Measurements from ENCODE around the gene PRXL2A. TPM values are rescaled to one million over a fixed set of nuclear protein-coding genes. Genes with fewer than 3 reads are reported as not detected.

The PRXL2A gene
- total RNA-seq, 4 donors from 2014 or later = 21.7 to 64.6 (median 38.7) TPM

DNA sequence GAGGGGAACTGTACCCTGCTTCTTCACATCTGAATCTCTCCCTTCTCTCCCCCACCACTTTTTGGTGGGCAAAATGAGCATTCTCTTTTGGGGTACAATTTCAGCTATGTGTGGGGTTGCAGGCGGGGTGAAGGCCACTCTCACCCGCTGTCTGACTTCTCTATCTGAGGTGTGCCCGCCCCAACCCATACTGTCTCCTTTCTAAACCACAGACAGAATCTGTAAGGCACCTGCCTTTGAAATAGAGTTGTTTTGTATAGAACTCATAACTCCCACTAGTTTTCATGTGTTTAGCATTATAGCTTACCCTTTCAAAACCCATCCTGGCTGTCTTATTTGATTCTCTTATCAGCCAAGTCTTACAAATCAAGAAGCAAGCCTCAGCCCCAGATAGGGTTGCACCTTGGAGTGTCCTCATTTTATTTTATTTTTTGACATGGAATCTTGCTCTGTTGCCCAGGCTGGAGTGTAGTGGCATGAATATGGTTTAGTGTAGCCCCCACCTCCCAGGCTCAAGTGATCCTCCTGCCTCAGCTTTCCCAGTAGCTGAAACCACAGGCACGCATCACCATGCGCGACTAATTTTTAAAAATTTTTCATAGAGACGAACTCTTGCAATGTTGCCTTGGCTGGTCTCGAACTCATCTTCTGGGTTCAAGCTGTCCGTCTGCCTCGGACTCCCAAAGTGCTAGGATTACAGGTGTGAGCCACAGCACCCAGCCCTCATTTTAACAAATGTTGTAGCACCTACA is 57.7 kb downstream of the PRXL2A start:
- TF ChIP-seq EP300 (IDR thresholded peaks at IDR 0.05; ENCODE audit: low read depth) = no peak
- TF ChIP-seq, protein P1, sequence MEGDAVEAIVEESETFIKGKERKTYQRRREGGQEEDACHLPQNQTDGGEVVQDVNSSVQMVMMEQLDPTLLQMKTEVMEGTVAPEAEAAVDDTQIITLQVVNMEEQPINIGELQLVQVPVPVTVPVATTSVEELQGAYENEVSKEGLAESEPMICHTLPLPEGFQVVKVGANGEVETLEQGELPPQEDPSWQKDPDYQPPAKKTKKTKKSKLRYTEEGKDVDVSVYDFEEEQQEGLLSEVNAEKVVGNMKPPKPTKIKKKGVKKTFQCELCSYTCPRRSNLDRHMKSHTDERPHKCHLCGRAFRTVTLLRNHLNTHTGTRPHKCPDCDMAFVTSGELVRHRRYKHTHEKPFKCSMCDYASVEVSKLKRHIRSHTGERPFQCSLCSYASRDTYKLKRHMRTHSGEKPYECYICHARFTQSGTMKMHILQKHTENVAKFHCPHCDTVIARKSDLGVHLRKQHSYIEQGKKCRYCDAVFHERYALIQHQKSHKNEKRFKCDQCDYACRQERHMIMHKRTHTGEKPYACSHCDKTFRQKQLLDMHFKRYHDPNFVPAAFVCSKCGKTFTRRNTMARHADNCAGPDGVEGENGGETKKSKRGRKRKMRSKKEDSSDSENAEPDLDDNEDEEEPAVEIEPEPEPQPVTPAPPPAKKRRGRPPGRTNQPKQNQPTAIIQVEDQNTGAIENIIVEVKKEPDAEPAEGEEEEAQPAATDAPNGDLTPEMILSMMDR (IDR thresholded peaks at IDR 0.05) = no peak
- TF ChIP-seq POLR2AphosphoS5 (IDR thresholded peaks at IDR 0.05) = no peak
- TF ChIP-seq POLR2A (IDR thresholded peaks at IDR 0.05) = no peak

DNA sequence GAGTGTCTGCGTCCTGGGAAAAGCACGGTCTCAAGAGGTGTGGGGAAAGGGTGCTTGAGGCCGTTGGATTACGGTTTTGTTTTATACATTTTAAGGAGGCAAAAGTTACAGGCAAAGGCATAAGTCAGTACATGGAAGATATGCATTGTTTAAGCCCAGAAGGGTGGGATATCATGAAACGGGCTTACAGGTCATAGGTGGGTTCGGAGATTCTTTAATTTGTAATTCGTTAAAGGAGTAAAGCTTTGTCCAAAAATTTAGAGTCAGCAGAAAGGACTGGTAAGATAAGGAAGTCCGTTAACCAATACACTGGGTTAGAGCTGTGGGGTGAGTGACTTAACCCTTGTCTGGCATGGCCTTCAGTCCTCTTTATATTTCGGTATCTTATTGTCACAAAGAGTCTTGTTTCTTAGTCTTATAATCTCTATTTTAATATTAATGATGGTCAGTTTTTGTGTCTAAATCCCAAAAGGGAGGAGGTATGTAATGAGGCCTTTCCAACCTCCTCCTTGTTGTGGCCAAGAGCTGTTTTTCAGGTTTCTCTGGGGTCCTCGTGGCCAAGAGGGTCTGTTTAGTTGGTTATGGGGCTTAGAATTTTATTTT is 58.5 kb downstream of the PRXL2A start:
- H3K27me3 ChIP-seq = no peaks in the 10 kb centered on the region
- H3K4me1 ChIP-seq = peaks cover 54 to 100% (median 87%) of the 10 kb centered on the region in 4 donors
- no peaks in the 10 kb centered on the region for H3K36me3 ChIP-seq
- peak overlapping the region; percentile 84 to 100 (median 85) for H3K27ac ChIP-seq
- in situ Hi-C loops (cut with MboI; ENCODE audit: low pct_ligation_motif_present in 1 of 4, low pct_unique_long_range_greater_than_20kb in 1 of 4, low sequenced_read_pairs in 3 of 4) (no loop called here), intact Hi-C loops (cut with DNase I; ENCODE audit: low total_unique reads) (no loop called here)
- WGBS, 2 donors (ENCODE audit: low coverage in 1 of 2) = 54 to 78% methylated on average over 8 to 10 of the region's 10 CpGs
- no peaks in the 10 kb centered on the region for H3K9me3 ChIP-seq
- DNase-seq = no peak
- TF ChIP-seq EP300 (IDR thresholded peaks at IDR 0.05; ENCODE audit: low read depth) (no peak), POLR2AphosphoS5 (IDR thresholded peaks at IDR 0.05) (no peak), POLR2A (IDR thresholded peaks at IDR 0.05) (no peak)
- TF ChIP-seq, protein P1 (IDR thresholded peaks at IDR 0.05) = no peak
- H3K4me3 ChIP-seq = no peak overlapping the region

More for the DNA sequence above, 57.7 kb downstream of the PRXL2A start:
- Histone ChIP-seq H3K27ac (peak overlapping the region; percentile 84 to 100 (median 85)), H3K27me3 (no peaks in the 10 kb centered on the region), H3K4me1 (peaks cover 62 to 100% (median 87%) of the 10 kb centered on the region in 4 donors), H3K4me3 (no peak overlapping the region), H3K36me3 (no peaks in the 10 kb centered on the region), H3K9me3 (no peaks in the 10 kb centered on the region)
- 79 to 88% methylated on average over 7 to 10 of the region's 10 CpGs for WGBS, 2 donors (ENCODE audit: low coverage in 1 of 2)
- in situ Hi-C loops (cut with MboI; ENCODE audit: low pct_ligation_motif_present in 1 of 4, low pct_unique_long_range_greater_than_20kb in 1 of 4, low sequenced_read_pairs in 3 of 4) = no loop called here
- intact Hi-C loops (cut with DNase I; ENCODE audit: low total_unique reads) = loop anchor here (2.0 kb wide), 1 partner anchor 29 kb away; no protein-coding TSS in a partner anchor
- no peak for DNase-seq

DNA sequence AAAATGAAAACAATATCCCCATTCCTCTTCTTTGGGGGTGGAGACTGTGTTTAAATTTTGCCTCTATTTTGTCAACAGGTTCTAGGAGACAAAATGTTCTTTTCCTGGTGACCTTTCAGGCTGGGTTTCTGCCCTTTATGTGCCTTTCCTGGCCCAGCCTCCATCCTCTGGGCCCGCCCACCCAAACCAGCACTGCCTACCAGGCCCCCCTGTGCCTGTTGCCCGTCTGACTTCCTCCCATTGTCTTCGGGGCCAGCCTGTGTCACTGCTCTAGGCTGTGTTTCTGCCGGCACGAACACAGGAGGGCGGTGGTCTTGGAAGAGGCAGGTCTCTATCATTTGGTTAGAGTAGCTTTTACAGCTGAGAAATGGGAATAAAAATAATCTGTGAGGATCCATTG is 59.7 kb downstream of the PRXL2A start:
- intact Hi-C loops (cut with DNase I; ENCODE audit: low total_unique reads) (no loop called here), in situ Hi-C loops (cut with MboI; ENCODE audit: low pct_ligation_motif_present in 1 of 4, low pct_unique_long_range_greater_than_20kb in 1 of 4, low sequenced_read_pairs in 3 of 4) (no loop called here)
- no peak overlapping the region for H3K4me3 ChIP-seq
- H3K27me3 ChIP-seq = no peaks in the 10 kb centered on the region
- no peaks in the 10 kb centered on the region for H3K9me3 ChIP-seq
- no peaks in the 10 kb centered on the region for H3K36me3 ChIP-seq
- 57% methylated on average over 6 of the region's 6 CpGs for WGBS, 2 donors (ENCODE audit: low coverage in 1 of 2)
- peaks cover 46 to 100% (median 81%) of the 10 kb centered on the region in 4 donors for H3K4me1 ChIP-seq
- H3K27ac ChIP-seq = peak overlapping the region; percentile 84 to 100 (median 85)
- DNase-seq = peak; percentile 72
- peak; percentile 47 to 76 (median 75) for TF ChIP-seq POLR2AphosphoS5 (IDR thresholded peaks at IDR 0.05)
- TF ChIP-seq EP300 (IDR thresholded peaks at IDR 0.05; ENCODE audit: low read depth) = peak; percentile 20
- TF ChIP-seq, protein P1 (IDR thresholded peaks at IDR 0.05) = no peak
- TF ChIP-seq POLR2A (IDR thresholded peaks at IDR 0.05) = peak; percentile 49

DNA sequence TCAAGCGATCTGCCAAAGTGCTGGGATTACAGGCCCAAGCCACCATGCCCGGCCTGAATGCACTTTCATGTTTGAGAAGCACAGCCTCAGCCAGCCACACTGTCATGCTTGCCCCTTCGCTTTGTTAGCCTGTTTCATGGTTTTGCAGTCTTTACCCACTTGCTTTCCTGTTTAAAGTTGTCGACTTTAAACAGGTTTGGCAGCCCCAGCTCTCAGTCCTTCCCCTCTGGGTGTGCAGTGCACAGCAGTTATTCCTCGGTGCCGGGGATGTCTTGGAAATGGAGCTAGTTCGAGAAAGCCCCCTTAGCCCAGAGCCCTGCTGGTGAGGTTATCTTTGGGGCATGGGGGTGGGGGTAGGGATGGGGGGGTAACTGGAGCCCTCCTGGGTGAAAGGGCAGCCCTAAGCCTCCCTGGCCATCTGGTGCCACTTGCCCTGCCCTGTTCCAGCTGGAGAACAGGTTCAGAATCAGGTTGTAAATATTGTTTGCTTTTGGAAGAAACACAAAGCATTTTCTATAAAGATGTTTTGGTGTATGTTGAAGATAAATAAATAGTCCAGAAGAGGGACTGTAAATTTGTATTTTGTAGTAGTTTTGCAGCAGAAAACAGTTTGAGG is 60.6 kb downstream of the PRXL2A start:
- no peaks in the 10 kb centered on the region for H3K9me3 ChIP-seq
- no peaks in the 10 kb centered on the region for H3K27me3 ChIP-seq
- TF ChIP-seq, protein P1 (IDR thresholded peaks at IDR 0.05) = no peak
- TF ChIP-seq POLR2AphosphoS5 (IDR thresholded peaks at IDR 0.05) = peak in 1 of 3 donors; percentile 8
- TF ChIP-seq POLR2A (IDR thresholded peaks at IDR 0.05) = no peak
- no peak for TF ChIP-seq EP300 (IDR thresholded peaks at IDR 0.05; ENCODE audit: low read depth)
- in situ Hi-C loops (cut with MboI; ENCODE audit: low pct_ligation_motif_present in 1 of 4, low pct_unique_long_range_greater_than_20kb in 1 of 4, low sequenced_read_pairs in 3 of 4) (no loop called here), intact Hi-C loops (cut with DNase I; ENCODE audit: low total_unique reads) (no loop called here)
- 46 to 68% methylated on average over 3 to 7 of the region's 7 CpGs for WGBS, 2 donors (ENCODE audit: low coverage in 1 of 2)
- DNase-seq = no peak
- H3K4me1 ChIP-seq = peaks cover 39 to 100% (median 78%) of the 10 kb centered on the region in 4 donors
- peak overlapping the region; percentile 84 to 100 (median 85) for H3K27ac ChIP-seq
- H3K4me3 ChIP-seq = peak overlapping the region in 1 of 4 donors; percentile 1
- H3K36me3 ChIP-seq = no peaks in the 10 kb centered on the region
